ENCODE results near the gene CFAP70. TPM values are rescaled to one million over a fixed set of nuclear protein-coding genes. Genes with fewer than 3 reads are reported as not detected.
A peak's percentile ranks its signal among the peaks of the same experiment; 100 is the strongest.

The CFAP70 gene
- total RNA-seq, 1 donor from 2014 or later = 3.7 TPM

DNA sequence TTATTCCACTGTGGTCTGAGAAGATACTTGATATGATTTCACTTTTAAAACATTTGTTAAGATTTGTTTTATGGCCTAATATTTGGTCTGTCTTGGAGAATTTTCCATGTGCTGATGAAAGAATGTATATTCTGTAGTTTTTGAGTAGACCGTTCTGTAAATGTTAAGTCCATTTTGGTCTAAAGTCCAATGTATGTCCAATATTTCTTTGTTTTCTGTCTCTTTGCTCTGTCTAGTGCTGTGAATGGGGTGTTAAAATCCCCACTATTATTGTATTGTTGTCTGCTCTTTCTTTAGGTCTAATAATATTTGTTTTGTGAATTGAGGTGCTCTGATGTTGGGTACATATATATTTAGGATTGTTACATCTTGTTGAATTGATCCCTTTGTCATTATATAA lies 142.9 kb downstream of the CFAP70 start:
- DNase-seq (ENCODE audit: low read depth) = no peak

DNA sequence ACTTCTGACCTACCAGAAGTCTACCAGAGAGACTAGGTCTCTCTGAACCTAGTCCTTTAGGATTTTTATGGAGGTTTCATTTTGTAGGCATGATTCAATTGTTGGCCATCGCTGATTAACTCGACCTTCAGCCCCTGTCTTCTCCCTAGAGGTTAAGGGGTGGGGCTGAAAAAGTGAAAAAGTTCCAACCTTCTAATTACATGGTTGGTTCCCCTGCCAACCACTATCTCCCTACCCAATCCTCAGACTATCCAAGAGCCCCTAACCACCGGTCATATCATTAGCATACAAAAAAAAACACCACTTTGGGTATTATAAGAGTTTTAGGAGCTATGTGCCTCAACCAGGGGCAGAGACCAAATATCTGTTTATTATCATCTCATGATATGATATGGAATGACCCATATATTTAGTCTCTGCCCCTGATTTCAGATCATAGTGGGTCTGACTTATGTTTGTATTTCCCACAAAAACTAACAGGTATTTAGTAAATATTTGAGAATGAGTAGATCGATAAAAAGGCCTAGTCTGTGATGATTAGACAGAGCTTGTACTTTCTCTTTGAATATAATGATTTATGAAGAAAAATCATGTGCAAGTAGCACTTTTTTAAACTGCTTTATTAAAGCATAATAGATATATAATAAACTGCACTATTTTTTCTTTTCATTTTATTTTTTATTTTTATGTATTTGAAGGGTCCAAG lies 147.4 kb downstream of the CFAP70 start:
- DNase-seq (ENCODE audit: low read depth) = no peak

DNA sequence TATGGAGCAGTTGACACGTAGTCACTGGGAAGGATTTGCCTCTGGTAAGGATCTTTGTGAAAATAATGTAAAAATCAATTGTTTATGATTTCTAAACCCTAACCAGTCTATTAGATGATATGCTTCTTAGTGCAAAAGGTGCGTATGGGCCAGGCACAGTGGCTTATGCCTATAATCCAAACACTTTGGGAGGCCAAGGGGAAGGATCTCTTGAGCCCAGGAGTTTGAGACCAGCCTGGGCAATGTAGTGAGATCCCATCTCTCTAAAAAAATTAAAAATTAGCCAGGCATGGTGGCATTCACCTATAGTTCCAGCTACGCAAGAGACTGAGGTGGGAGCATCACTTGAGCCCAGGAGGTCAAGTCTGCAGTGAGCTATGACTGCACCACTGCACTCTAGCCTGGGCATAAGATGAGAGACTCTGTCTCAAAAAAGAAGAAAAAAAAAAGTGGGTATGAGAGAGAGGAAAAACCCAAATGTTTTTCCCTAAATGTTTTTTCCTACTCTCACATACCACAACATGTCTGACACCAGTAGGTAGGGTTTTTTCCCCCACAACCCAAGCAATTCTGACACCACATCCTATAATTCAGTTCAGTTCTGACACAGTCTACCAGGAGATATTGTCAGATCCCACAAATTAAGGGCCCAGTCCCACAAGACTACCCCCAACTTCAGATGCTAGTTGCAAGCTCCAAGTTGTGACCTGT lies 148.1 kb downstream of the CFAP70 start:
- no peak for DNase-seq (ENCODE audit: low read depth)

DNA sequence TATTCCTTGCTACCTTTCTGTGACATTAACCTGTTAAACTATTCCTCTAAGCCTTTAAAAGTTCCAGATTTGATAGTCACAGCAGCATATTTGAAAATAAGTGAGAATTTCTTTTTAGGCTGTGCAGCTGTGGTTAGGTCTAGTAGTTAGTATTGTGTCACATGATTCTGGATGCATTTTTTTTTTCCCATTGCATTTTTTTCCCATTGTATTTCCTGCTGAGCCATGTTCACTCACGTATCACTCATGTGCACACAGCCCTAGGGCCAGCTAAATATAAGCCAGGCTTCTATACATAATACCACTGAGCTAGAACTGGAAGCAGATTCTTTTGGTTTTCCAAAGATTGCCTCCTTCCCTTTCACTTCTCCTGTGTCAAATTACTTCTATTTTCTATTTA lies 149.0 kb downstream of the CFAP70 start:
- DNase-seq (ENCODE audit: low read depth) = peak; percentile 87

DNA sequence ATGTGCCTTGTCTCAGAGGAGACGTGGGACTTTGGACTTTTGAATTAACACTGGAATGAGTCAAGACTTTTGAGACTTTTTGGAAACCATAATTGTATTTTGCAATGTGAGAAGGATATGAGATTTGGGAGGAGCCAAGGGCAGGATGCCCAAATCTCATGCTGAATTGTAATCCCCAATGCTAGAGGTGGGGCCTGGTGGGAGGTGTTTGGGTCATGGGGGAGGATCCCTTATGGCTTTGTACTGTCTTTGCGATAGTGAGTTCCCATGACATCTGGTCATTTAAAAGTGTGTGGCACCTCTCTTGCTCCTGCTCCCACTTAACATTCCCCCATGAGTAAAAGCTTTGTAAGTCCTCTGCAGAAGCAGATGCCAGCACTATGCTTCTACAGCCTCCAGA lies 150.8 kb downstream of the CFAP70 start:
- no peak for DNase-seq (ENCODE audit: low read depth)

DNA sequence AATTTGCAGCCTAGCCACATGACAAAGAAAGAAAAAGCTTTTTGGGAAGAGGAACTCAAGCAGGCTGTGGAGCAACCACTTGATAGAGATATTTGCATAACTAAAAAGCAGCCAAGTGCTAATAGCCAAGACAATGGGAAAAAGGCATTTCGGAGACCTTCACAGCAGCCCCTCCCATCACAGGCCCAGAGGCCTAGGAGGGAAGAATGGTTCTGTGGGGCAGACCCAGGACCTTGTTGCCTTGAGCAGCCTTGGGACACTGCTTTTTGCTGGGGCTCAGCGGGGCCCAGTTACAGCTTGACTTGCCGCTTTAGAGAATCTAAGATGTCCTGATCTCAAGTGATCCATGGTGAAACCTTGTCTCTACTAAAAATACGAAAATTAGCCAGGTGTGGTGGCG lies 152.3 kb downstream of the CFAP70 start:
- DNase-seq (ENCODE audit: low read depth) = no peak

DNA sequence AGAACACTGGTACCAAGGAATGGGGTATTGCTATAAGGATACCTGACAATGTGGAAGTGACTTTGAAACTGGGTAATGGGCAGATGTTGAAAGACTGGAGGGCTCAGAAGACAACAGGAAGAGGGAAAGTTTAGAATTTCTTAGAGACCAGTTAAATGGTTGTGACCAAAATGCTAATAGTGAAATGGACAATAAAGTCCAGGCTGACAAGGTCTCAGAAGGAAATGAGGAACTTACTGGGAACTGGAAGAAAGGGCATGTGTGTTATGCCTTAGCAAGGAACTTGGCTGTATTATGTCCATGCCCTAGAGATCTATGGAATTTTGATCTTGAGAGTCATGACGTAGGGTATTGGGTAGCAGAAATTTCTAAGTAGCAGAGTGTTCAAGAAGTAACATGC lies 152.8 kb downstream of the CFAP70 start:
- DNase-seq (ENCODE audit: low read depth) = no peak

DNA sequence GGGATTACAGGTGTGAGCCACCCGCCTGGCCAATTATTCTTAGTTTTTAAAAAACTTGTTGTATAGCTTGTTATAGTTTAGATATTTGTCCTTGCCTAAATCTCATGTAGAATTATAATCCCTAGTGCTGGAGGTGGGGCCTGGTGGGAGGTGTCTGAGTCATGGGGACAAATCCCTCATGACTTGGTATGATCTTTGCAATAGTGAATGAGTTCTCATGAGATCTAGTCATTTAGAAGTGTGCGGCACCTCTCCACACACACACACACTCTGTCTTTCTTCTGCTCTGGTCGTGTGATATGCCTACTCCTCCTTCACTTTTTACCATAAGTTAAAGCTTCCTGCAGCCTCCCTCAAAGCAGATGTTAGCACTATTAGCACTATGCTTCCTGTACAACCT lies 153.6 kb downstream of the CFAP70 start:
- DNase-seq (ENCODE audit: low read depth) = no peak

Other genes starting within 250 kb of the CFAP70 start
- gene NUDT13, start 248.4 kb downstream of the CFAP70 start, total RNA-seq = 1.2 and 1.7 TPM in 2 replicates
- gene ECD, start 190.9 kb downstream of the CFAP70 start, total RNA-seq = 32.1 and 33.7 TPM in 2 replicates
- gene FAM149B1, start 190.7 kb downstream of the CFAP70 start, total RNA-seq = 18.9 and 31.2 TPM in 2 replicates
- gene DNAJC9, start 111.6 kb downstream of the CFAP70 start, total RNA-seq = 21.2 and 40.8 TPM in 2 replicates
- gene MRPS16, start 106.2 kb downstream of the CFAP70 start, total RNA-seq = 53.4 and 106 TPM in 2 replicates
- 153 and 222 TPM in 2 replicates for gene ANXA7, start 55.2 kb upstream of the CFAP70 start, total RNA-seq
- 0.69 and 1.5 TPM in 2 replicates for gene MSS51, start 74.7 kb upstream of the CFAP70 start, total RNA-seq
- 27.3 and 60.2 TPM in 2 replicates for gene PPP3CB, start 137.2 kb upstream of the CFAP70 start, total RNA-seq
- 46.7 and 61.1 TPM in 2 replicates for gene USP54, start 232.5 kb upstream of the CFAP70 start, total RNA-seq

Measured in renal cortical epithelial cell (primary cell).